Vagina (tissue), 2 donors: ENCODE results near the gene HOXA9. TPM values are rescaled to one million over a fixed set of nuclear protein-coding genes. Genes with fewer than 3 reads are reported as not detected.

Experiments used
- DNase-seq, 2 donors: peaks; one replicate each; pipeline ENCODE4 v3.0.0-alpha.2; 2017; ENCODE audit errors: extremely low spot score in 2 of 2
- H3K27ac ChIP-seq: fragments of 200-600 bp; sonication (generic); one replicate; pipeline ENCODE4 v1.5.1; 2019
- H3K27me3 ChIP-seq: fragments of 200-600 bp; sonication (generic); one replicate; pipeline ENCODE4 v1.5.1; 2019
- H3K36me3 ChIP-seq, 2 donors: fragments of 200-600 bp; sonication (generic); one replicate each; pipeline ENCODE4 v1.5.1; 2017 to 2019
- H3K4me1 ChIP-seq: fragments of 200-600 bp; sonication (generic); one replicate; pipeline ENCODE4 v1.5.1; 2019
- H3K4me3 ChIP-seq, 2 donors: fragments of 200-600 bp; sonication (generic); 1 replicate in 1 of 2; 2 replicates in 1 of 2; pipeline ENCODE4 v1.5.1; 2016 to 2019
- H3K9me3 ChIP-seq: fragments of 200-600 bp; sonication (generic); one replicate; pipeline ENCODE4 v1.5.1; 2019
- CTCF ChIP-seq, 3 experiments: fragments of 450-650 bp in 2 of 3; fragments of 200-600 bp in 1 of 3; sonication (generic) in 1 of 3; IDR thresholded peaks; one replicate each; pipeline ENCODE4 v1.5.1; 2017 to 2019; ENCODE audit warnings: antibody characterized with exemption in 3 of 3, mild to moderate bottlenecking in 2 of 3, moderate library complexity in 2 of 3
- POLR2A ChIP-seq, 2 donors: fragments of 450-650 bp; IDR thresholded peaks; one replicate each; pipeline ENCODE4 v1.6.1; 2017; ENCODE audit warnings: antibody characterized with exemption in 2 of 2, mild to moderate bottlenecking in 2 of 2, moderate library complexity in 2 of 2
- POLR2AphosphoS5 ChIP-seq, 2 donors: sonication (generic); formaldehyde crosslinking; IDR thresholded peaks; one replicate each; pipeline ENCODE4 v1.9.0; 2017; ENCODE audit warnings: antibody characterized with exemption in 2 of 2, mild to moderate bottlenecking in 2 of 2, low read depth in 1 of 2; ENCODE audit not compliant: insufficient read depth in 1 of 2
- intact Hi-C: fragments of 100-400 bp; cut with DNase I; formaldehyde crosslinking; loops from one replicate; pipeline ENCODE4 v1.15.1; 2023
- total RNA-seq: library from RNA; depleted of rRNA; stranded (reverse); fragments of >200 nt; gene quantifications from one replicate; pipeline ENCODE4 v1.2.3, GENCODE V29; 2016

HOXA9 gene
- total RNA-seq, 1 donor from 2014 or later = 13.0 TPM

- no peak for DNase-seq
- TF ChIP-seq CTCF (IDR thresholded peaks at IDR 0.05) = no peak
- TF ChIP-seq POLR2A (IDR thresholded peaks at IDR 0.05) = no peak
- TF ChIP-seq POLR2AphosphoS5 (IDR thresholded peaks at IDR 0.05; ENCODE audit: insufficient read depth in 1 of 2, low read depth in 1 of 2) = no peak
- no peaks in the 10 kb centered on the region for H3K36me3 ChIP-seq
- intact Hi-C loops = loop anchor here (10.0 kb wide), 1 partner anchor 577 kb away; no protein-coding TSS in a partner anchor
- no peaks in the 10 kb centered on the region for H3K9me3 ChIP-seq
- H3K4me3 ChIP-seq = peak overlapping the region; percentile 88 to 91
- H3K27ac ChIP-seq = peak overlapping the region; percentile 99
- H3K4me1 ChIP-seq = peaks cover 21% of the 10 kb centered on the region
- peaks cover 11% of the 10 kb centered on the region for H3K27me3 ChIP-seq
Measured at GRCh38 chr7:27197137-27198042, 32.1 kb upstream of the HOXA9 start.

- Histone ChIP-seq H3K36me3 (no peaks in the 10 kb centered on the region), H3K4me3 (peak overlapping the region; percentile 88 to 91), H3K27ac (peak overlapping the region; percentile 99), H3K9me3 (no peaks in the 10 kb centered on the region), H3K27me3 (peaks cover 11% of the 10 kb centered on the region), H3K4me1 (peaks cover 20% of the 10 kb centered on the region)
- DNase-seq = no peak
- intact Hi-C loops = loop anchor here (10.0 kb wide), 1 partner anchor 578 kb away; no protein-coding TSS in a partner anchor
- TF ChIP-seq CTCF (IDR thresholded peaks at IDR 0.05) (peak; percentile 48 to 82 (median 74)), POLR2AphosphoS5 (IDR thresholded peaks at IDR 0.05; ENCODE audit: insufficient read depth in 1 of 2, low read depth in 1 of 2) (peak in 1 of 2 donors; percentile 55), POLR2A (IDR thresholded peaks at IDR 0.05) (no peak)
Measured at GRCh38 chr7:27196287-27196767, 31.0 kb upstream of the HOXA9 start.

- H3K27ac ChIP-seq = peak overlapping the region; percentile 99
- H3K4me1 ChIP-seq = peaks cover 30% of the 10 kb centered on the region
- H3K27me3 ChIP-seq = peaks cover 6% of the 10 kb centered on the region
- H3K4me3 ChIP-seq = peak overlapping the region; percentile 88 to 91
- DNase-seq = no peak
- H3K9me3 ChIP-seq = no peaks in the 10 kb centered on the region
- intact Hi-C loops = loop anchor here (10.0 kb wide), 1 partner anchor 580 kb away; no protein-coding TSS in a partner anchor
- TF ChIP-seq POLR2AphosphoS5 (IDR thresholded peaks at IDR 0.05; ENCODE audit: insufficient read depth in 1 of 2, low read depth in 1 of 2) = no peak
- TF ChIP-seq POLR2A (IDR thresholded peaks at IDR 0.05) = peak in 1 of 2 donors; percentile 23
- H3K36me3 ChIP-seq = no peaks in the 10 kb centered on the region
Measured at GRCh38 chr7:27194686-27195379, 29.5 kb upstream of the HOXA9 start.

DNA sequence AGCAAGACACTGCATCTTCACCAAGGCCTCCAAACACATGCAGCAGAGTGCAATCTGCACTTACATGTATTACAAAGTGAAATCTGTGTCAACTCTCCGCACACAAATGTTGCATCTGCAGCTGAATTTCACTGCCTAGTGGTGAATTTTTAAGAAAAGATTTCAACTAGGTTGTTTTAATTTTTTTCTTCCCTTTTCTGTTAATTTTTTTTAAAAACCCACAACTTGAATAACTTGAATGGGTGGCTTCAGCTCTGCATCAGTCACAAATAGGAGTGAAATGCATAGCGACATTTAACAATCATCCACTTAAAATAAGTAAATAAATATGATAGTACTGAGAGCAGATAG is 28.6 kb upstream of the HOXA9 start:
- Histone ChIP-seq H3K4me3 (peak overlapping the region; percentile 88 to 91), H3K27ac (peak overlapping the region; percentile 99), H3K27me3 (peaks cover 6% of the 10 kb centered on the region), H3K9me3 (no peaks in the 10 kb centered on the region), H3K4me1 (peaks cover 38% of the 10 kb centered on the region), H3K36me3 (no peaks in the 10 kb centered on the region)
- no peak for DNase-seq
- TF ChIP-seq POLR2AphosphoS5 (IDR thresholded peaks at IDR 0.05; ENCODE audit: insufficient read depth in 1 of 2, low read depth in 1 of 2) = no peak
- TF ChIP-seq POLR2A (IDR thresholded peaks at IDR 0.05) = no peak
- TF ChIP-seq CTCF (IDR thresholded peaks at IDR 0.05) = no peak
- intact Hi-C loops = loop anchor here (10.0 kb wide), 1 partner anchor 581 kb away; no protein-coding TSS in a partner anchor

- no peaks in the 10 kb centered on the region for H3K9me3 ChIP-seq
- peak overlapping the region; percentile 99 for H3K27ac ChIP-seq
- TF ChIP-seq POLR2AphosphoS5 (IDR thresholded peaks at IDR 0.05; ENCODE audit: insufficient read depth in 1 of 2, low read depth in 1 of 2) (peak in 1 of 2 donors; percentile 41), CTCF (IDR thresholded peaks at IDR 0.05) (no peak), POLR2A (IDR thresholded peaks at IDR 0.05) (no peak)
- no peaks in the 10 kb centered on the region for H3K36me3 ChIP-seq
- H3K4me3 ChIP-seq = peak overlapping the region; percentile 88 to 91
- H3K4me1 ChIP-seq = peaks cover 42% of the 10 kb centered on the region
- peaks cover 4% of the 10 kb centered on the region for H3K27me3 ChIP-seq
- DNase-seq = peak in 1 of 2 donors; percentile 88
- intact Hi-C loops = loop anchor here (10.0 kb wide), 1 partner anchor 581 kb away; no protein-coding TSS in a partner anchor
Measured at GRCh38 chr7:27193335-27194001, 28.1 kb upstream of the HOXA9 start.
